IMR-90 (cell line): ENCODE measurements around the gene MBTPS2.

ENCODE experiments used
- BHLHE40 ChIP-seq: fragments of 150-350 bp; IDR thresholded peaks from 2 replicates; pipeline ENCODE4 v1.6.1; 2016; ENCODE audit warnings: mild to moderate bottlenecking, low read depth, low read length
- POLR2A ChIP-seq: IDR thresholded peaks from 2 replicates; pipeline ENCODE4 v1.6.1; 2012; ENCODE audit warnings: mild to moderate bottlenecking, low read depth, low read length
- RAD21 ChIP-seq: IDR thresholded peaks from 2 replicates; pipeline ENCODE4 v1.6.1; 2012; ENCODE audit warnings: low read length, improper control_type of control experiment
- RFX5 ChIP-seq: IDR thresholded peaks from 2 replicates; pipeline ENCODE4 v1.8.0; 2012; ENCODE audit warnings: low read depth, mild to moderate bottlenecking, low read length, moderate library complexity
- TF ChIP-seq, protein P1 (sequence below): conservative IDR thresholded peaks from 2 replicates; pipeline ENCODE4 v1.5.1; 2012; ENCODE audit warnings: mild to moderate bottlenecking, low read depth, low read length, improper control_type of control experiment

DNA sequence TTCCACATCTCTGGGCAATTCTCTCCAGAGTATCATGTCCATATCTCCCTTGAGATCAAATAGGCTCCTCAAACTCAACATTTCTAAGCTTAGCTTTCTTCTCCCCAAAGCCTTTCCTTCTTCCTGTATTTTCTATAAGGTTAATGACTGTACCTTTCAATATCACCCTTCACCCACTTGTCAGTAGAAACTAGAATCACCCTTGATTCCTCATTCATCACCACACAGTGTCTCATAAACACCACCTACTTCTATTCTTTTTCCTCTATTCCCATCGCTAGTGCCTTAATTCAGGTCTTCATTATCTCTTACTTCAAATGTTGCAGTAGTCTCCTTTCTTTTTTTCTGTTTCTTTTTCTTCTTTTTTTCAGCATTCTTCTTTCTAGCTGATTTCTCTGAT, 72.8 kb downstream of the MBTPS2 start:
- TF ChIP-seq, protein P1, sequence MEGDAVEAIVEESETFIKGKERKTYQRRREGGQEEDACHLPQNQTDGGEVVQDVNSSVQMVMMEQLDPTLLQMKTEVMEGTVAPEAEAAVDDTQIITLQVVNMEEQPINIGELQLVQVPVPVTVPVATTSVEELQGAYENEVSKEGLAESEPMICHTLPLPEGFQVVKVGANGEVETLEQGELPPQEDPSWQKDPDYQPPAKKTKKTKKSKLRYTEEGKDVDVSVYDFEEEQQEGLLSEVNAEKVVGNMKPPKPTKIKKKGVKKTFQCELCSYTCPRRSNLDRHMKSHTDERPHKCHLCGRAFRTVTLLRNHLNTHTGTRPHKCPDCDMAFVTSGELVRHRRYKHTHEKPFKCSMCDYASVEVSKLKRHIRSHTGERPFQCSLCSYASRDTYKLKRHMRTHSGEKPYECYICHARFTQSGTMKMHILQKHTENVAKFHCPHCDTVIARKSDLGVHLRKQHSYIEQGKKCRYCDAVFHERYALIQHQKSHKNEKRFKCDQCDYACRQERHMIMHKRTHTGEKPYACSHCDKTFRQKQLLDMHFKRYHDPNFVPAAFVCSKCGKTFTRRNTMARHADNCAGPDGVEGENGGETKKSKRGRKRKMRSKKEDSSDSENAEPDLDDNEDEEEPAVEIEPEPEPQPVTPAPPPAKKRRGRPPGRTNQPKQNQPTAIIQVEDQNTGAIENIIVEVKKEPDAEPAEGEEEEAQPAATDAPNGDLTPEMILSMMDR = no peak
- no peak for TF ChIP-seq BHLHE40
- no peak for TF ChIP-seq POLR2A
- TF ChIP-seq RAD21 = no peak
- TF ChIP-seq RFX5 = no peak
